DMS53 treated with DMSO at 0.1 percent for 48 hours (cell line): ENCODE results near the gene CEP63.
"Not testable (repeated sequence)": the region's sequence is repeated elsewhere in the genome, so short reads cannot be mapped to it uniquely, and the experiment has no call there.

Source experiments
- DNase-seq: peaks from one replicate; lab custom pipeline; 2025; ENCODE audit not compliant: unreplicated experiment; lab: John Stamatoyannopoulos, UW

The CEP63 gene

DNA sequence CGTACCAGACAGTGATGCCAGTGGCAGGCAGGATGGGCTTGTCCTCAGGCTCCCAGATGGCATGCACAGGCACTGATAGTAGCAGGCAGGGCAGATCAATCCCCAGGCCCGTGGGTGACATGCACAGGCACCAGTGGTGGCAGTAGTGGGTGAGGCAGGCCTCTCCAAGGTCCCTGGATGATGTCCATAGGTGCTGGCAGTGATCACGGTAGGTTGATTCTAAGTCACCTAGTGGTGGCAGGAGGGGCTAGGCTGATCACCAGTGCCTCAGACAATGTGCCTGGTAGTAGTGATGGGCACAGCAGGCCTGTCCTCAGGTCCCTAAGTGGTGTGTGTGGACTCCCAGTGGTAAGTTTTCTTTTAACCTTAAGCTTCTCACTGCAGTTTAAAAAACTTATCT lies 19.6 kb downstream of the CEP63 start:
- no peak for DNase-seq

DNA sequence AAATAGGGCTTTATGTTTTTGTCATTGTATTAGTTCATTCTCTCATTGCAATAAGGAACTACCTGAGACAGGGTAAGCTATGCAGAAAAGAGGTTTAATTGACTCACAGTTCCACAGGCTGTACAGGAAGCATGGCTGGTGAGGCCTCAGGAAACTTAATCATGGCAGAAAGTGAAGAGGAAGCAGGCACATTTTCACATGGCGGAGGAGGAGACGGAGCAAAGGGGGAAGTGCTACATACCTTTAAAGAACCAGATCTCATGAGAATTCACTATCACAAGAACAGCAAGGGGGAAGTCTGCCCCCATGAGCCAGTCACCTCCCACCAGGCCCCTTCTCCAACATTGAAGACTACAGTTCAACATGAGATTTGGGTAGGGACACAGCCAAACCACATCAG lies 25.6 kb downstream of the CEP63 start:
- no peak for DNase-seq

DNA sequence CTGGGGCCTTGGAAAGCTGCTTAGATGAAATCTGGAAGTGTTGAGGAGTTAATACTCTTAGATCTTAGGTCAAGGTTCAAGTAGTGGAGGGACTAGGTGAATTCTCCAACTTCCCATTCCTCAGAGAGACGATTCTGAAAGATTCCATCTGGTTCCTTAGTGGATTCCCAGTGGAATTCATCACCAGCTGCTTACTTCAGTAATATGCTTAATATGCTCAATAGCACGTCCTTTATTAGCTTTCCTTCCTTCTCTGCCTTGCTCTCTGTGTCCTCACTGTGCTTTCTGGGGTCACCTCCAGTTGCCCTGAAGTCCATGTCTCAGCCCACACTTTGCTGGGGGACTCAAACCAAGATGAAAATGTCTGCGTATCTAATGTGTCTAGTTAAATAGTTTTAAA lies 31.0 kb downstream of the CEP63 start:
- no peak for DNase-seq

DNA sequence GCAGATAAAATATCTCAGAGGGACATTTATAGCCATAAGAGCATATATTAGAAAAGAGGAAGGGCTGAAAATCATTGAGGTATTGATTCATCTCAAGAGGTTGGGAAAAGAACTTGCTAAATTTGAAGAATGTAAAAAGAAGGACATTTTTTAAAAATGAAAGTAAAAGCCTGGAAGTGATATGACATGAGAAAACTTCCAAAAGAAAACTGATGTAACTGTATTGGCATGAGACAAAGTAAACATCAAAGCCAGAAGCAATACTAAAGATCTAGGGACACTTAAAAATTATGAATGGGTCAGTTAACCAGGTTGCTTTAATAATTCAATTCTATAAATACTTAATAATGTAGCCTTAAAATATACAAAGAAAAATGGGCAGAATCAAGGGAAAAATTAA lies 31.9 kb downstream of the CEP63 start:
- DNase-seq, result no peak

DNA sequence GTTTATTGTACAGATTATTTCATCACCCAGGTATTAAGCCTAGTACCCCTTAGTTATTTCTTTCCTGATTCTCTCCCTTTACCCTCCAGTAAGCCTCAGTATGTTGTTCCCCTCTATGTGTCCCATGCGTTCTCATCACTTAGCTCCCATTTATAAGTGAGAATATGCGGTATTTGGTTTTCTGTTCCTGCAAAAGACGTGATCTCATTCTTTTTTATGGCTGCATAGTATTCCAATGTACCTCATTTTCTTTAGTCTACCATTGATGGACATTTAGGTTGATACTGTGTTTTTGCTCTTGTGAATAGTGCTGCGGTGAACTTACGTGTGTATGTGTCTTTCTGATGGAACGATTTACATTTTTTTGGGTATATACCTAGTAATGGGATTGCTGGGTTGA lies 36.7 kb downstream of the CEP63 start:
- DNase-seq, result no peak

DNA sequence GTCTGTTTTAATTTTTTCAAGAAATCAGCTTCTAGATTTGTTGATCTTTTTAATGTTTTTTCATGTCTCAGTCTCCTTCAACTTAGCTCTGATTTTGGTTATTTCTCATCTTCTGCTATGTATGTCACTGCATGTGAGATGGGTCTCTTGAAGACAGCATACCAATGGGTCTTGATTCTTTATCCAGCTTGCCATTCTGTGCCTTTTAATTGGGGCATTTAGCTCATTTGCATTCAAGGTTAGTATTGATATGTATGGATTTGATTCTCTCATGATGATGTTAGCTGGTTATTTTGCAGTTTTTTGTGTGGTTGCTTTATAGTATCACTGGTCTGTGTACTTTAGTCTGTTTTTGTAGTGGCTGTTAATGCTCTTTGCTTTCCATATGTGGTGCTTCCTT lies 39.4 kb downstream of the CEP63 start:
- no peak for DNase-seq

DNA sequence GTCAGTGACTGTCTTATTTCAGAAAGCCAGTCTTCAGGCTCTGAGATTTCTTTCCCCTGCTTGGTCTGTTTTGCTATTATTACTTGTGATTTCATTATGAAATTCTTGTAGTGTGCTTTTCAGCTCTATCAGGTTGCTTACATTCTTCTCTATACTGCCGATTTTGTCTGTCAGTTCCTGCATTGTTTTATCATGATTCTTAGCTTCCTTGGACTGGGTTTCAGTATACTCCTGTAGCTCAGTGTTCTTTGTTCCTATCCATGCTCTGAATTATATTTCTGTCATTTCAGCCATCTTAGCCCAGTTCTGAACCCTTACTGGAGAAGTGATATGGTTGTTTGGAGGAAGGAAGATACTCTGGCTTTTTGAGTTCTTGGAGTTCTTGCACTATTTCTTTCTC lies 40.5 kb downstream of the CEP63 start:
- no peak for DNase-seq

DNA sequence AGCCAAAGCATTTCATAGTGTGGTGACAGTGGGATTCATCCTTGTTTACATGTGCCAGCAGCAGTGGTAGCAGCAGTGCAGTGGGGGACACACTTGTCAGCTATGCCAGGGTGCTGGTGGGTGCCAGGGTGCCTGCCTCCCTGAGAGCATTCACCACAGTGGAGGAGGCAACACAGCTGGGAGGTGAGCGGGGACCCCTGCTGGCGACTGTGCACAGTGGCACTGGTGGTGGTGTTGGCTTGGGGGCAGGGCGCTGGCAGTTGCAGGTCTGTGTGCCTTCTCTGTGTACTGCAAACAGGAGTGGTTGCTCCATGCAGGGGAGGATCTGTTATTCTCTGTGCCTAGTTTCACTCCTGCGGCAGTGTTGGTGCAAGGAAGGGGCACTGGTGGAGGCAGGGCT lies 41.2 kb downstream of the CEP63 start:
- no peak for DNase-seq

DNA sequence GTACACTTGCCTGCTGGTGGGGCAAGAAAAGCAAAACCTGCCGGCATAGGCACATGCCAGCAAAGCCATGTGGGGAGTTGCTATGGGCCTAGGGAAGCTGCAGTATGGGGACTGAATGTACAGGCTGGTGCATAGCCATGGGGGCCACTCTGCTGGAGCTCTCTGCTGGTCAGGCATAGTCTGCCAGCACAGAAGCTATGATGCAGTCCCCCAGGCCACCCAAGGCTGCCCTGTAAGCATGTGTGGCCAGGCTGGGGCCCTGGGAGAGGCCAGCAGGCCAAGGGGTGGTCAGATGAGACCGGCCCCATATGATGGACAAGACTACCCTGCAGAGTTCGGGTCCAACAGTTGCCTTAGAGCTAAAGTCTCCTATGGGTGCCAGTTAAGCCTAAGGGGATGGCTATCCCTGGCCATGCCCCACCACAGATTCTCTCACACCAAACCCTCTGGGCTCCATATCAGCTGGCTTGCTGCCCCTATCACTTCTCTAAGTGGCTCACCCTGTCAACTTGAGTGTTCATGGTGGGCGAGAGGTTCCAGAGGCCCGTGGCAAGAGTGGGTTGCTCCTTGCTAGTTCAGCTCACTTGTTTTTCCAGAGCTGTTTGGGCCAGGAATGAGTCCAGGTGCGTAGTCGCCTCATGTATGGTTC lies 41.8 kb downstream of the CEP63 start:
- DNase-seq, result no peak

DNA sequence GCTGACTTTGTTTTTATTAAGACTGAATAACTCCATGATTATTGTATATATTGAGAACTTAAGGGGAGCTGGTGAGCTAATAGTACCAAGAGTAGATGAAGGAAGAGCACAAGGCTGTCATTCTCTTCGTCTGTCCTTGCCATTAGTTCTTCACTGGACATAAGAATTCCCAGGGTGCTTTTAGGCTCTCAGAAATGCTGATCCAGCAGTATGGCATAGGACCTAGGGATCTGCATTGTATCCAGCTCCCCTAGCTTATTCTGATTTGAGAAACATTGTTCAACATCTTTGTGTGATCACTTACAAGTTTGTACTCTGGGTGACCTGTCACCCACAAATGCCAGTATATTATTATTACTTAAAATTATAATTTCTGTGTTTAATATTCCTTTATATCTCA lies 47.6 kb downstream of the CEP63 start:
- no peak for DNase-seq

DNA sequence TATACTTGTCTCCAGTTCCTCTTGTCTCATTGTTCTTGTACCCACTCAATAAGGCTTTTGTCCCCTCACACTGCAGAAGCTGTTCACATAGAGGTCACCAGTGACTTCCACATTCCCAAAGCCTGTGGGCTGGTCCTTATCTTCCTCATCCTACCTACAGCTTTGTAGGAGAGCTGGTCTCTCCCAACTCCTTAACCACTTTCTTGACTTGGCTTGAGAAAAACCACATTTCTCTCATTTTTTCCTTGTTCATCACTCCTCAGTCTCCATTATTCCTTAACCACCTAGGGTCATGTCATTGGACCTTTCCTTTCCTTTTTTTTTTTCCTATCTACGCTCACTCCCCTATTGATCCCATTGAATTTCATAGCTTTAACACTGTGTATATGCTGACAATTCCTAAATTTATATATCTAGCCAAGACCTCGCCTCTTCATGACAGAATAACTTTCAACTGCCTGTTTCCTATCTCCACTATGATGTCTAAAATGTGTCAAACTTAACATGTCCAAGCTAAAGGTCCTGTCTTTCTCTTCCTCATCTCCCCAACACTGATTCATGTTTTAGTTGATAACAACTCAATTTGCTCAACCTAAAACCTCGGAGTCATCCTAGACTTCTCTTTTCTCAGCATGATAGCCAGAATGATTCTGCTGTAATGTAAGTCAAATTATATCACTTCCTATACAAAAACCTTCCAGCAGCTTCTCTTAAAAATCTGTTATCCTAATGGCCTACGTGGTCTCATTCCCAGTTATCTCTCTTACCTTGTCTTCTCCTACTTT lies 49.5 kb downstream of the CEP63 start:
- DNase-seq, result no peak

DNA sequence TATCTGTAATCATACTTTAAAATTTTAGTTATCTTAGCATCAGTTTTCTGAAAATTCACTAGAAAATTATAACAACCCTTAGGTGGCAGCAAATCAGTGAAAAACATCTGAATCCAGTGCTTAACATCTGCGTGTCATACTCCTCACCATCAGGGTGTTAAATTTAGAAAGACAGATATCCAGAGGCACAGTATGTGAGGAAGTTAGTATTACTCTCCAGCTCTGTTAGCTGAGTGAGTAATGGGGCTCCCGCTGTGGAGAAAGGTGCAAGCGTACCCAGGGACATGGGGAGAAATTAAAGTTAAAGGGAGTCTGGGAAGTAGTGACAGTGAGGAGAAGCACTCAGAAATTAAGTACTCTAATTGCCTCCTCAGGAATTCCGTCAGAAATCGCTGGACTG lies 50.9 kb downstream of the CEP63 start:
- no peak for DNase-seq

DNA sequence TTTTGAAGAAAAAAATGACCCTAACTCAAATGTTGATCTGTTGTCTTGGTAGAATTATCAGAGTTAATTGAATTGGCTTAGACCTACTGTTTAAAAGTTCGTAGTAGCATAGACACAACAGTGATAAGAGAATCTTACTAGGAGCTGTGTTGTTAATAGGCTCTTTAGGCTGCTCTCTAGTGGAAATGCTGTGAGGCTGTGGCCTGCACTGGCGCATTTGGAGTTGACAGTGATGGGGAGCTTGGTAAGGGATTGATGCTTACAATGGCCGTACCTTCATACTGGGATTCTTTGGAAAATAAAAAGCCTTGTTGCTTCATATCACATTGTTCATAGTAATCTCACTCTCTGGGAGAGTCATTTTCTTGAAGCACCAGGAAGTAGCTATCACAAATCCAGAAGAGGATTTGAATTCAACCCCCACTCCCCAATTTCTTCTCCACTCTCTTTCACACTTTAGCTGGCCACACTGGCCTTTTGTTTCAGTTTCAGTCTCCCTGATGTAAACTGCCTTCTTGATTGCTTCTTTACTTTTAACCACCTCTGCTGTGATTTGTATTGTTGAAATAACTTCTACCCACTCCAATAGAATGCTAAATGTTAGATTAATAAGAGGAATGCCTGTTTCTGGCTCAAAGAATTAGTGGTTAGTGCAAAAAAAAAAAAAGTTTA lies 56.6 kb downstream of the CEP63 start:
- no peak for DNase-seq

DNA sequence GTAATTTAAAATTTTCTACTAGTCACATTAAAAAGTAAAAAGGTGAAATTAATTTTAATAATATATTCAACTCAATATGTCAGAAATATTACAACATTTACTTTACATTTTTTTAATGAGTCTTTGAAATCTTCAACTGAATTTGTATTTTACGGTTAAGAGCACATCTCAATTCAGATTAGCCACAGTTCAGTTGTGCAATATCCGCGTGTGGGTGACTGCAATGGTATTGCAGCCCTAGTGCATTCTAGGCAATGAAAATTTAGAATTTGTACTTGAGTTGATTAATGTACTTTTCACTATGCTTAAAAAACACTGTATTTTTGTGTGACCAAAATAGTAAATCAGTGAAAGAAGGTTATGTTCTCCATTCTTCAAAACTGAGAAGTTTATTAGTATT lies 57.3 kb downstream of the CEP63 start:
- DNase-seq, result no peak

DNA sequence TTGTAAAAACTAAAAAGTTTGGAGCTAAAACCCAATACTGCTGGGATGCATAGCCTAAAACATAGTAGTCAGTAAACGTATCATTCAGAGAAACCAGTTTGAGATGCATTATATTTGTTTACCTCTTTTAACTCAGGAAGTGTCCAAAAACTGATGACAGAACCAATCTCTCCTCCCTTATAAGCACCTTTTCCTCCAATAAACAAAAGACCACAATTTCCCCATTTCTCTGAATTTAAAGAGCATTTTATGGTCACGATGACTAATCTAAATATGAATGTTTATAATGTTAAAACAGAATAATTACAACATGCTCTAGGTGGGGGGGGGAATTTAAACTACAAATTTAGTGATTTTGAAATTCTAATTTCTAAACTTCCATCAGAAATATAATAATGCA lies 58.5 kb downstream of the CEP63 start:
- no peak for DNase-seq

DNA sequence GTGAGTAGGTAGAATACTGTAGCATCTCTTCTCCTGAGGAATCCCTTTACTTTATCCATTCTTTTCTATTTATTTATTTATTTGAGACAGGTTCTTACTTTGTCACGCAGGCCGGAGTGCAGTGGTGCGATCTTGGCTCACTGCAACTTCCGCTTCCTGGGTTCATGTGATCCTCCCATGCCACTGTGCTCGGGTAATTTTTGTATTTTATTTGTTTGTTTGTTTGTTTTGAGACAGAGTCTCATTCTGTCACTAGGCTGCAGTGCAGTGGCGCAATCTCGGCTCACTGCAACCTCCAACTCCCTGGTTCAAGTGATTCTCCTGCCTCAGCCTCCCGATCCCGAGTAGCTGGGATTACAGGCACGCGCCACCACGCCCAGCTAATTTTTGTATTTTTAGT lies 58.9 kb downstream of the CEP63 start:
- DNase-seq, result not testable (repeated sequence)

DNA sequence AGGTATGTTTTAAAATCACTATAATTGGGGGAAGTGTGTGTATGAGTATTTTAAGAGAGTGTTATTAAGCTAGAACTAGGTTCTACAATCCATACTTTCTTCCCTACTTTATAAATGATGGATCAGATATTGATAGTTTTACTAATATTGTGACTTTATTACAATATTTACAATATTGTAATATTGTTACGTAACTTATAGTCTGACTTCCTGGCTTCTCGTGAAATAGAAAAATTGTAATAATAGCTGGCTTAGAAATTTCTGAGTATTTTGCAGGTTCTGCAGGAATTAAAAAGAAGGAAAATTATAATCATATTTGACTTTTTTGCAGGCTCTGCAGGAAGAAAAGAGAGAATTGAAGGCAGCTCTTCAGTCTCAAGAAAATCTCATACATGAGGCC lies 60.0 kb downstream of the CEP63 start:
- no peak for DNase-seq

DNA sequence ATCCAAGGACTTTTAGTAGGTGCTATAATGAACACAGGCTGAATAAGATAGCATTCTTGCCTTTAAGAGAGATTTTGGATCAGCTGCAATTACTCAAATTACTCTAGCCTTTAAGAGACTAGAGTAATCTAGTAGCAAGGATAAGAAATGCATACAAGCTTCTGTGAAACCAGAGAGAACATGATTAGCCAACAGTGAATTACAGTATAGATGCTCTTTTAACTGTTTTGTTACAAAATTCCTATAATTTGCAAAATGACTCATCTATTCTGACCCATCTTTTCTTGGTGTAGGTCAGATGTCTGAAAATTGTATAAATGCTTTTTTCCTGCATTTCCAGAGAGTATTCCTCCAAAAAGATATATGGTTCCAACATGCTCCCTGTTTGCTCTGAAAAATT lies 66.9 kb downstream of the CEP63 start:
- DNase-seq, result no peak

DNA sequence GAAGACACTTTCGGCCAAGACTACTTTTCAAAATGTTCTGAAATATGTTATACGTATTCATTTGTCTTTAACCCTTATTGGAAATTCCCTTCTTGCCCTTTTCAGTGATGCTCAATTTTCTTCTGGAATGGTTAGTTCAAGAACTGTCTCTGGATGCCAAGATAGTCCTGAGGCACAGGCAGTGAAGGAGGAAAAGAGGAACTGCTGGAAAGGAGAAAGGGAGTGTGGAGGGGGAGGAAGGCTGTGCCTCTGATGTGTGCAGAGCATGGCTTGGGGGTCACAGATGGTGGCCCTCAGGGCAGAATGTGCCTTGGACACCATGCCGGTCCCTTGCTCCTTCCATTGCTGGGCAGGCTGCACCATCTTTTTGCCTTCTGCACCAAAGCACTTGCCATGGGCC lies 73.7 kb downstream of the CEP63 start:
- no peak for DNase-seq

DNA sequence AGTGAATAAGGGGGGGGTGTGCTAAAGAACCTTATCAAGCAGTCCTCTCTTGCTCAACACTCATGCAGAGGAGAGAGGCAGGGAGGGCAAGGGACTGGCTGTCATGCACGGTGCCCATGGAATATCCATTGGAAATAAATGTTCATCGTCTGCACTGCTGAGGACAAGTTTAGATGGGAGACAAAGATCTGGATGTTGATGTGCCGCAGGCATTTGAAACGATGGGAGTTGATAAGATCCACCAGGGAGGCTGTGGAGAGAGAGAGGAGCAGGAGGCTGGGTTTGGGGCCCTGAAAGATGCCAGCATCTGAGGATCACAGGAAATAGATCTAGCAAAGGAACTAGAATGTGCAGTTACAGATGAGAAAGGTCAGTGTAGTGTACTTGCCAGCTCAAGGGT lies 76.2 kb downstream of the CEP63 start:
- DNase-seq, result no peak

DNA sequence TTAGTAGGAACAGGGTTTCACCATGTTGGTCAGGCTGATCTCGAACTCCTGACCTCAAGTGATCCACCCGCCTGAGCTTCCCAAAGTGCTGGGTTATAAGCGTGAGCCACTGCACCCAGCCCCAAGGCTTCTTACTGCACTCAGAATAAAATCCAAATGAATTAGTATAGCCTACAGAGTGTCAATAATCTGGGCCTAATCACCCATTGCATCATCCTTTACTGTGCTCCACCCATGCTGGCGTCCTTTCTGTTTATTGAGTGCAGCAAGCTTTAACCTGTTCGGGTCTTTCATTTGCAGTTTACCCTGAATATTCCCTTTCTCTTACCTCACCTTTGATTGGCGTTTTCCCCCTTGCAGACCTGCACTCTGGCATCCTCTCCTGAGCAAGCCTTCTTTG lies 77.7 kb downstream of the CEP63 start:
- DNase-seq, result no peak

DNA sequence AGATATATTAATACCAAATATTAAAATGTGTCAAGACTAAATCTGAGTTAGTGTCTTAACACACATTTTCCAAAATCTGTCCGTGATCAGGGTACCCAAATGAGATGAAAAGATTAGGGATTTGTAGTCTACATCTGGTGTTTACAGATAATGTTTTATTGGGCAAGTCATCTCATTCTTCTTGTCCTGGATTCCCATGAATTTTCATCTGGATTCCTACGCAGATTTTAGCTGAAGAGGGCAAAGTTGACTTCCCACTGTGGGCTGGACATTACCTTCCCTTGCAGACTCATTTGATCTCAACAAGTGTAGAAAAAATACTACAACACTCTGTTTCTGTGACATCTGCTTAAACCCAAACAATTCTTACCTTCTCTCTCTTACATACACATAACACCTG lies 79.1 kb downstream of the CEP63 start:
- no peak for DNase-seq
